Measurements from ENCODE around the gene CYP1A2. TPM values are rescaled to one million over a fixed set of nuclear protein-coding genes. Genes with fewer than 3 reads are reported as not detected.

Gene CYP1A2
- total and polyA plus RNA-seq, 8 donors = 0.15 to 0.58 (median 0.31) TPM; not detected in 1

DNA sequence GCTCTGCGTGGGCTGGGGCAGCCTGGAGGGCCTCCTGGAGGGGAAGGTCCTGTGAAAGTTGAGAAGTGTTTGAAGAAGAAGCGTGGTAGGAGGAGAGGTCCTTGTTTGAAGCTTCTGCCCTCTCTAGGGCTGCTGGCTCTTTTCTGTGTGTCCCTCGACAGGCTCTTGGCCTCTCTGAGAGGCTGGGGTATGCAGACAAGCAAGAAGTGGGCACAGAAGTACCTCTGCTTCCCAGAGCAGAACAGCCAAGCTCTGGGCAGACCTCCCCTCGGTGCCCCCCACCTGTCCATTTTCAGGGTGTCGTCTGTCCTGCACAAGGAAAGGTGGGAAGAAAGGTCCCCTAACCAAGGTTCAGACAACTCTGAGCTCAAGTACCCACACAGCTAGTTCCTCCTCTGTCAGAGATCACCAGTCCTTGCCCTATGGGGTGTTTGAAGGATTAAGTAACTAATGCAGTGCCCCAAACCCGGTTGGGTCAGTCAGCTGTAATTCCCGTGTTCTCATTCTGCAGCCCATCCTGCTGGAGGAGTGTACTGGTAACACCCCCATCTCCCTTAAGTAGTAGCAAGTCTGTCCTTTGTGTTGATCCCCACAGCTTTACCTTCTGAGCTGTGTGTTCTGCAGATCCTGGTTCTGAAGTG is 39.5 kb downstream of the CYP1A2 start:
- TF ChIP-seq, protein P1, sequence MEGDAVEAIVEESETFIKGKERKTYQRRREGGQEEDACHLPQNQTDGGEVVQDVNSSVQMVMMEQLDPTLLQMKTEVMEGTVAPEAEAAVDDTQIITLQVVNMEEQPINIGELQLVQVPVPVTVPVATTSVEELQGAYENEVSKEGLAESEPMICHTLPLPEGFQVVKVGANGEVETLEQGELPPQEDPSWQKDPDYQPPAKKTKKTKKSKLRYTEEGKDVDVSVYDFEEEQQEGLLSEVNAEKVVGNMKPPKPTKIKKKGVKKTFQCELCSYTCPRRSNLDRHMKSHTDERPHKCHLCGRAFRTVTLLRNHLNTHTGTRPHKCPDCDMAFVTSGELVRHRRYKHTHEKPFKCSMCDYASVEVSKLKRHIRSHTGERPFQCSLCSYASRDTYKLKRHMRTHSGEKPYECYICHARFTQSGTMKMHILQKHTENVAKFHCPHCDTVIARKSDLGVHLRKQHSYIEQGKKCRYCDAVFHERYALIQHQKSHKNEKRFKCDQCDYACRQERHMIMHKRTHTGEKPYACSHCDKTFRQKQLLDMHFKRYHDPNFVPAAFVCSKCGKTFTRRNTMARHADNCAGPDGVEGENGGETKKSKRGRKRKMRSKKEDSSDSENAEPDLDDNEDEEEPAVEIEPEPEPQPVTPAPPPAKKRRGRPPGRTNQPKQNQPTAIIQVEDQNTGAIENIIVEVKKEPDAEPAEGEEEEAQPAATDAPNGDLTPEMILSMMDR (IDR thresholded peaks at IDR 0.05) = no peak
- Histone ChIP-seq H3K27ac (peak overlapping the region; percentile 79 to 93), H3K4me3 (peak overlapping the region in 1 of 2 donors; percentile 36), H3K9me3 (no peaks in the 10 kb centered on the region), H3K4me1 (peaks cover 48 to 97% of the 10 kb centered on the region in 2 donors), H3K27me3 (no peaks in the 10 kb centered on the region), H3K36me3 (no peaks in the 10 kb centered on the region)
- peak in 1 of 4 donors; percentile 7 for DNase-seq
- ATAC-seq = peak; percentile 13
- intact Hi-C loops (cut with DNase I) = no loop called here

GRCh38 chr15:74788683-74789151 is 40.1 kb downstream of the CYP1A2 start:
- H3K4me1 ChIP-seq = peaks cover 42 to 98% of the 10 kb centered on the region in 2 donors
- peak overlapping the region in 1 of 2 donors; percentile 36 for H3K4me3 ChIP-seq
- TF ChIP-seq, protein P1 (IDR thresholded peaks at IDR 0.05) = no peak
- intact Hi-C loops (cut with DNase I) = no loop called here
- no peaks in the 10 kb centered on the region for H3K9me3 ChIP-seq
- no peaks in the 10 kb centered on the region for H3K36me3 ChIP-seq
- no peaks in the 10 kb centered on the region for H3K27me3 ChIP-seq
- DNase-seq (peak in 1 of 4 donors; percentile 79), ATAC-seq (no peak)
- H3K27ac ChIP-seq = peak overlapping the region; percentile 79 to 93

- Histone ChIP-seq H3K9me3 (no peaks in the 10 kb centered on the region), H3K36me3 (no peaks in the 10 kb centered on the region), H3K27ac (peak overlapping the region; percentile 79 to 93), H3K27me3 (no peaks in the 10 kb centered on the region), H3K4me3 (peak overlapping the region in 1 of 2 donors; percentile 36), H3K4me1 (peaks cover 38 to 95% of the 10 kb centered on the region in 2 donors)
- DNase-seq (peak in 1 of 4 donors; percentile 70), ATAC-seq (peak; percentile 9)
- TF ChIP-seq, protein P1 (IDR thresholded peaks at IDR 0.05) = no peak
- intact Hi-C loops (cut with DNase I) = no loop called here
Measured at GRCh38 chr15:74789171-74789631, 40.6 kb downstream of the CYP1A2 start.

- Histone ChIP-seq H3K9me3 (no peaks in the 10 kb centered on the region), H3K27me3 (no peaks in the 10 kb centered on the region), H3K4me1 (peaks cover 32 to 90% of the 10 kb centered on the region in 2 donors), H3K27ac (peak overlapping the region; percentile 79 to 93), H3K4me3 (peak overlapping the region in 1 of 2 donors; percentile 36), H3K36me3 (peaks cover 0 to 4% of the 10 kb centered on the region in 2 donors)
- ATAC-seq = no peak
- peak in 1 of 4 donors; percentile 29 for DNase-seq
- intact Hi-C loops (cut with DNase I) = no loop called here
- TF ChIP-seq, protein P1 (IDR thresholded peaks at IDR 0.05) = no peak
Measured at GRCh38 chr15:74789741-74790079, 41.1 kb downstream of the CYP1A2 start.

- H3K27ac ChIP-seq = peak overlapping the region; percentile 79 to 93
- intact Hi-C loops (cut with DNase I) = no loop called here
Measured at GRCh38 chr15:74790080-74790916, 41.7 kb downstream of the CYP1A2 start.

More at GRCh38 chr15:74790080-74790916, 41.7 kb downstream of the CYP1A2 start:
- DNase-seq = peak in 3 of 4 donors; percentile 73 to 86 (median 75)
- H3K36me3 ChIP-seq = peaks cover 0 to 10% of the 10 kb centered on the region in 2 donors
- ATAC-seq = peak; percentile 11
- peak overlapping the region in 1 of 2 donors; percentile 36 for H3K4me3 ChIP-seq
- peaks cover 30 to 89% of the 10 kb centered on the region in 2 donors for H3K4me1 ChIP-seq
- TF ChIP-seq, protein P1 (IDR thresholded peaks at IDR 0.05) = no peak
- H3K27me3 ChIP-seq = no peaks in the 10 kb centered on the region
- H3K9me3 ChIP-seq = no peaks in the 10 kb centered on the region

All from left lung (tissue), 10 donors.